Endothelial cell of umbilical vein (primary cell): Measurements from ENCODE around the gene PITPNM3. TPM values are rescaled to one million over a fixed set of nuclear protein-coding genes. Genes with fewer than 3 reads are reported as not detected.

Experiments
- BruUV-seq: library from RNA; stranded (reverse); fragments of 400-500 nt; replicated peaks from 2 replicates; lab custom pipeline; 2021; lab: Mats Ljungman, UMichigan
- CTCF ChIA-PET: fragments of 300-600, 350-600 bp; sonication (Branson Sonifier 250); formaldehyde crosslinking; loops from one replicate; lab custom pipeline; 2021; ENCODE audit warnings: antibody characterized with exemption, inconsistent platforms; lab: Charles Lee
- POLR2A ChIA-PET: fragments of 300-600, 350-600 bp; sonication (Branson Sonifier 250); formaldehyde crosslinking; loops from one replicate; lab custom pipeline; 2021; ENCODE audit warnings: antibody characterized with exemption, inconsistent platforms; lab: Charles Lee
- DNase-seq: peaks from one replicate; pipeline ENCODE4 v3.0.0-alpha.2; 2011; ENCODE audit warnings: low read depth, low spot score
- FAIRE-seq: peaks from 2 replicates; lab custom pipeline; 2011; peaks lifted over from hg19 to GRCh38; lab: Jason Lieb, UNC
- H2AFZ ChIP-seq: 2 replicates; pipeline ENCODE4 v1.6.0; 2012; ENCODE audit warnings: low read depth, low read length, control low read depth, inconsistent platforms
- H3K27ac ChIP-seq: 2 replicates; pipeline ENCODE4 v1.5.1; 2011; ENCODE audit warnings: low read depth, mild to moderate bottlenecking, control low read depth, low read length, moderate library complexity; ENCODE audit not compliant: insufficient read depth
- H3K27me3 ChIP-seq, 2 experiments: 2 replicates each; pipeline versions ENCODE4 v1.6.0 to v1.6.1; 2011; ENCODE audit warnings: low read length in 2 of 2, mixed read lengths in 1 of 2; ENCODE audit not compliant: control insufficient read depth in 2 of 2, insufficient read depth in 2 of 2
- H3K36me3 ChIP-seq, 2 experiments: 2 replicates in 1 of 2; 3 replicates in 1 of 2; pipeline ENCODE4 v1.5.1; 2011; ENCODE audit warnings: low read length in 2 of 2, mild to moderate bottlenecking in 1 of 2, moderate library complexity in 1 of 2; ENCODE audit not compliant: control insufficient read depth in 2 of 2, insufficient read depth in 2 of 2; ENCODE audit errors: extremely low read depth in 1 of 2
- H3K4me1 ChIP-seq: 3 replicates; pipeline ENCODE4 v1.5.1; 2011; ENCODE audit warnings: mild to moderate bottlenecking, low read length; ENCODE audit not compliant: control insufficient read depth, insufficient read depth; ENCODE audit errors: extremely low read depth
- H3K4me2 ChIP-seq: 2 replicates; pipeline ENCODE4 v1.6.1; 2011; ENCODE audit warnings: low read length, control low read depth, mixed read lengths; ENCODE audit not compliant: insufficient read depth
- H3K4me3 ChIP-seq, 3 experiments: fragments of 200-600 bp in 1 of 3; sonication (generic), shearing (Covaris generic) in 1 of 3; replicated peaks in 1 of 3; 2 replicates each; pipeline ENCODE4 v1.5.1; 2011 to 2016; ENCODE audit warnings: control low read depth in 3 of 3, low read length in 3 of 3, mild to moderate bottlenecking in 2 of 3, inconsistent platforms in 1 of 3, low read depth in 1 of 3, moderate library complexity in 1 of 3; ENCODE audit not compliant: insufficient read depth in 1 of 3
- H3K79me2 ChIP-seq: 2 replicates; pipeline ENCODE4 v1.6.0; 2012; ENCODE audit warnings: low read length, inconsistent platforms; ENCODE audit not compliant: control insufficient read depth, insufficient read depth
- H3K9ac ChIP-seq: replicated peaks from 2 replicates; pipeline ENCODE3; 2011; ENCODE audit warnings: low read length, control low read depth; ENCODE audit not compliant: insufficient read depth; ENCODE audit errors: extremely low read depth
- H3K9me1 ChIP-seq: replicated peaks from 3 replicates; pipeline ENCODE4 v1.6.0; 2011; ENCODE audit warnings: mild to moderate bottlenecking, low read length; ENCODE audit not compliant: control insufficient read depth, insufficient read depth; ENCODE audit errors: extremely low read depth
- H3K9me3 ChIP-seq: replicated peaks from 2 replicates; pipeline ENCODE4 v1.5.1; 2012; ENCODE audit warnings: low read length, inconsistent platforms; ENCODE audit not compliant: control insufficient read depth, insufficient read depth
- H4K20me1 ChIP-seq: replicated peaks from 2 replicates; pipeline ENCODE3; 2011; ENCODE audit warnings: mild to moderate bottlenecking, low read length; ENCODE audit not compliant: control insufficient read depth, insufficient read depth; ENCODE audit errors: extremely low read depth
- EZH2 ChIP-seq: IDR thresholded peaks from 2 replicates; pipeline ENCODE4 v1.6.1; 2012; ENCODE audit warnings: borderline replicate concordance, low read depth, mild to moderate bottlenecking, moderate library complexity, low read length, inconsistent platforms; ENCODE audit not compliant: severe bottlenecking
- FOS ChIP-seq: IDR thresholded peaks from 2 replicates; pipeline ENCODE4 v1.6.1; 2011; ENCODE audit warnings: mild to moderate bottlenecking, low read length, moderate library complexity, borderline replicate concordance; ENCODE audit not compliant: insufficient read depth
- GATA2 ChIP-seq: IDR thresholded peaks from 2 replicates; pipeline ENCODE4 v1.7.0; 2011; ENCODE audit warnings: low read depth, mild to moderate bottlenecking, moderate library complexity, mixed read lengths, low read length; ENCODE audit not compliant: insufficient read length, insufficient read depth
- JUN ChIP-seq: IDR thresholded peaks from 2 replicates; pipeline ENCODE4 v1.6.1; 2011; ENCODE audit warnings: borderline replicate concordance, low read depth; ENCODE audit not compliant: insufficient read length, insufficient read depth
- MAX ChIP-seq: IDR thresholded peaks from 2 replicates; pipeline ENCODE4 v1.6.1; 2011; ENCODE audit not compliant: insufficient read depth, insufficient read length
- MYC ChIP-seq: IDR thresholded peaks from one replicate; pipeline ENCODE4 v1.6.1; 2011; ENCODE audit warnings: mild to moderate bottlenecking, low read depth, low read length
- POLR2A ChIP-seq: IDR thresholded peaks from 2 replicates; pipeline ENCODE4 v1.6.1; 2012; ENCODE audit warnings: low read depth, mild to moderate bottlenecking, control low read depth, low read length
- POLR2AphosphoS5 ChIP-seq: IDR thresholded peaks from 2 replicates; pipeline ENCODE4 v1.6.1; 2012; ENCODE audit warnings: low read depth, mild to moderate bottlenecking, control low read depth, low read length, moderate library complexity; ENCODE audit not compliant: insufficient read depth
- dilution Hi-C: fragments of 300-500 bp; cut with MboI; formaldehyde crosslinking; loops from one replicate; pipeline ENCODE4 v1.15.0; 2019; ENCODE audit warnings: low sequenced_read_pairs; ENCODE audit not compliant: extremely low pct_ligation_motif_present
- intact Hi-C: fragments of 100-400 bp; cut with micrococcal nuclease; formaldehyde crosslinking; loops from one replicate; pipeline ENCODE4 v1.10.0; 2022
- polyA plus RNA-seq, 4 experiments: library from polyadenylated mRNA; depleted of rRNA in 3 of 4; stranded (reverse) in 3 of 4; unstranded in 1 of 4; fragments of >200 nt; gene quantifications; 2 replicates each; pipeline versions ENCODE4 v1.2.1 to v1.2.3, GENCODE V29; 2011 to 2012; ENCODE audit warnings: missing spikeins in 1 of 4
- total RNA-seq: library from RNA; stranded (reverse); gene quantifications from 2 replicates; pipeline ENCODE4 v1.2.3, GENCODE V29; 2021
- TF ChIP-seq, protein P1 (sequence below), 2 donors: IDR thresholded peaks; 1 replicate in 1 of 2; 2 replicates in 1 of 2; pipeline ENCODE4 v1.5.1; 2011; ENCODE audit warnings: low read length in 2 of 2, mild to moderate bottlenecking in 2 of 2, moderate library complexity in 2 of 2, control low read depth in 1 of 2, inconsistent platforms in 1 of 2, low read depth in 1 of 2; ENCODE audit not compliant: insufficient read depth in 1 of 2; ENCODE audit errors: extremely low read depth in 1 of 2

The PITPNM3 gene
- total and polyA plus RNA-seq, 2 donors (not counting 3 experiments of a cell fraction or from before 2014, with no cell fraction given): 1.0 to 1.9 TPM

DNA sequence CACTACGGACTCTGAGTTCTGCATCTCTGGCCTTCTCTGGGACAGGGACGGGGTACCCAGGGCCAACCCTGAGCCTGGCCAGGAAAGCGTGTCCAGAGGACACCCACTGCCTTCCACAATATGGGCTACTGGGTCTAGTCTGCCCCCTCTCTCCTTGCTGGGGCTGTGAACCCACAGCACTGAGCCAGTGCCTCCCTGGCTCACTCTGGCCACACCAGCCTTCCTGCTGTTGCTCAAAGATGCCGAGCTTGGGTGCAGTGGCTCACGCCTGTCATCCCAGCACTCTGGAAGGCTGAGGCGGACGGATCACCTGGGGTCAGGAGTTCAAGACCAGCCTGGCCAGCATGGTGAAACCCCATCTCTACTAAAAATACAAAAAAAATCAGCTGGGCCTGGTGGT is 24.8 kb downstream of the PITPNM3 start:
- intact Hi-C loops (no loop called here), dilution Hi-C loops (no loop called here)
- Histone ChIP-seq H4K20me1 (no peaks in the 10 kb centered on the region), H3K9ac (no peak overlapping the region), H3K9me3 (no peaks in the 10 kb centered on the region), H3K27me3 (no peaks in the 10 kb centered on the region), H3K27ac (no peak overlapping the region), H3K4me2 (no peak overlapping the region), H3K9me1 (no peaks in the 10 kb centered on the region), H3K4me1 (no peaks in the 10 kb centered on the region), H3K4me3 (no peak overlapping the region), H3K79me2 (no peaks in the 10 kb centered on the region), H3K36me3 (no peaks in the 10 kb centered on the region), H2AFZ (no peak overlapping the region)
- FAIRE-seq (no peak), DNase-seq (no peak)
- BruUV-seq: no TSS peak
- ChIA-PET POLR2A (no interaction called here), CTCF (interaction anchor here (1.0 kb wide), 1 partner anchor 14 kb away, joined by 3 read pairs; no protein-coding TSS in a partner anchor)
- no peak for TF ChIP-seq JUN
- TF ChIP-seq FOS: no peak
- no peak for TF ChIP-seq POLR2A
- TF ChIP-seq MYC: no peak
- TF ChIP-seq POLR2AphosphoS5: no peak
- TF ChIP-seq, protein P1, sequence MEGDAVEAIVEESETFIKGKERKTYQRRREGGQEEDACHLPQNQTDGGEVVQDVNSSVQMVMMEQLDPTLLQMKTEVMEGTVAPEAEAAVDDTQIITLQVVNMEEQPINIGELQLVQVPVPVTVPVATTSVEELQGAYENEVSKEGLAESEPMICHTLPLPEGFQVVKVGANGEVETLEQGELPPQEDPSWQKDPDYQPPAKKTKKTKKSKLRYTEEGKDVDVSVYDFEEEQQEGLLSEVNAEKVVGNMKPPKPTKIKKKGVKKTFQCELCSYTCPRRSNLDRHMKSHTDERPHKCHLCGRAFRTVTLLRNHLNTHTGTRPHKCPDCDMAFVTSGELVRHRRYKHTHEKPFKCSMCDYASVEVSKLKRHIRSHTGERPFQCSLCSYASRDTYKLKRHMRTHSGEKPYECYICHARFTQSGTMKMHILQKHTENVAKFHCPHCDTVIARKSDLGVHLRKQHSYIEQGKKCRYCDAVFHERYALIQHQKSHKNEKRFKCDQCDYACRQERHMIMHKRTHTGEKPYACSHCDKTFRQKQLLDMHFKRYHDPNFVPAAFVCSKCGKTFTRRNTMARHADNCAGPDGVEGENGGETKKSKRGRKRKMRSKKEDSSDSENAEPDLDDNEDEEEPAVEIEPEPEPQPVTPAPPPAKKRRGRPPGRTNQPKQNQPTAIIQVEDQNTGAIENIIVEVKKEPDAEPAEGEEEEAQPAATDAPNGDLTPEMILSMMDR (IDR thresholded peaks at IDR 0.05; ENCODE audit: extremely low read depth in 1 of 2, insufficient read depth in 1 of 2, low read depth in 1 of 2, low read length in 2 of 2): no peak
- TF ChIP-seq GATA2: no peak
- TF ChIP-seq EZH2: no peak
- no peak for TF ChIP-seq MAX
